Panc1 (cell line): ENCODE results near the gene AKAP12. TPM values are rescaled to one million over a fixed set of nuclear protein-coding genes. Genes with fewer than 3 reads are reported as not detected.
A peak's percentile ranks its signal among the peaks of the same experiment; 100 is the strongest.

Experiments
- ATAC-seq: fragments of 200-7000 bp; cut with Tn5 transposase; 2 replicates; pipeline ENCODE4 v1.9.1; 2020; ENCODE audit warnings: mild to moderate bottlenecking, moderate library complexity
- BruUV-seq: library from RNA; stranded (reverse); fragments of 400-500 nt; replicated peaks from 2 replicates; lab custom pipeline; 2021; lab: Mats Ljungman, UMichigan
- CTCF ChIA-PET: fragments of 300-600 bp; sonication (Branson Sonifier 250); formaldehyde crosslinking; loops from one replicate; lab custom pipeline; 2022; ENCODE audit warnings: antibody characterized with exemption; lab: Charles Lee
- POLR2A ChIA-PET: fragments of 300-600 bp; sonication (Branson Sonifier 250); formaldehyde crosslinking; loops from one replicate; lab custom pipeline; 2022; ENCODE audit warnings: antibody characterized with exemption; lab: Charles Lee
- DNase-seq: peaks from one replicate; pipeline ENCODE4 v3.0.0-alpha.2; 2010; ENCODE audit warnings: low read depth, low spot score
- H3K27ac ChIP-seq: 2 replicates; pipeline ENCODE4 v1.5.1; 2011; ENCODE audit warnings: mild to moderate bottlenecking, low read length, inconsistent platforms
- H3K27me3 ChIP-seq: fragments of 200-500 bp; sonication (Bioruptor generic); 2 replicates; pipeline ENCODE4 v1.6.0; 2014; ENCODE audit warnings: low read length, inconsistent platforms; ENCODE audit not compliant: control insufficient read depth, insufficient read depth
- H3K36me3 ChIP-seq: fragments of 200-500 bp; sonication (Bioruptor generic); 2 replicates; pipeline ENCODE4 v1.5.1; 2014; ENCODE audit warnings: inconsistent platforms, mild to moderate bottlenecking, low read length, moderate library complexity; ENCODE audit not compliant: control insufficient read depth, insufficient read depth
- H3K4me1 ChIP-seq: 2 replicates; pipeline ENCODE4 v1.5.1; 2011; ENCODE audit warnings: inconsistent platforms, mild to moderate bottlenecking, low read length, moderate library complexity; ENCODE audit not compliant: control insufficient read depth, insufficient read depth
- H3K4me3 ChIP-seq, 2 experiments: 2 replicates each; pipeline ENCODE4 v1.5.1; 2011 to 2012; ENCODE audit warnings: low read depth in 2 of 2, low read length in 2 of 2, mild to moderate bottlenecking in 2 of 2, inconsistent platforms in 1 of 2, moderate library complexity in 1 of 2
- H3K9me3 ChIP-seq: fragments of 200-500 bp; sonication (Bioruptor generic); 2 replicates; pipeline ENCODE4 v1.5.1; 2014; ENCODE audit warnings: low read depth, mild to moderate bottlenecking, inconsistent platforms, low read length, moderate library complexity; ENCODE audit not compliant: control insufficient read depth, insufficient read depth
- CTCF ChIP-seq: fragments of 450-650 bp; IDR thresholded peaks from 2 replicates; pipeline ENCODE4 v1.5.1; 2017; ENCODE audit warnings: mild to moderate bottlenecking
- POLR2AphosphoS5 ChIP-seq: IDR thresholded peaks from 2 replicates; pipeline ENCODE4 v1.6.1; 2012; ENCODE audit warnings: mild to moderate bottlenecking, low read depth, low read length, moderate library complexity
- REST ChIP-seq, 2 experiments: IDR thresholded peaks; 2 replicates each; pipeline ENCODE4 v1.6.1; 2011 to 2012; ENCODE audit warnings: low read depth in 2 of 2, control low read depth in 1 of 2, low read length in 1 of 2, mild to moderate bottlenecking in 1 of 2, moderate library complexity in 1 of 2; ENCODE audit not compliant: insufficient read depth in 1 of 2
- SIN3A ChIP-seq: IDR thresholded peaks from 2 replicates; pipeline ENCODE4 v1.6.1; 2012; ENCODE audit warnings: low read depth, mild to moderate bottlenecking, low read length, moderate library complexity, borderline replicate concordance; ENCODE audit not compliant: insufficient read depth
- TCF7L2 ChIP-seq: IDR thresholded peaks from 2 replicates; pipeline ENCODE4 v1.6.1; 2011; ENCODE audit warnings: mild to moderate bottlenecking, low read depth, low read length, inconsistent platforms
- in situ Hi-C: cut with HindIII; loops from 2 replicates; pipeline ENCODE4 v1.10.0; 2016; ENCODE audit warnings: low sequenced_read_pairs, low pct_unique_long_range_greater_than_20kb
- intact Hi-C: fragments of 100-400 bp; cut with micrococcal nuclease; formaldehyde crosslinking; loops from one replicate; pipeline ENCODE4 v1.10.0; 2022; ENCODE audit not compliant: unreplicated experiment
- total RNA-seq: library from RNA; stranded (reverse); gene quantifications from one replicate; pipeline ENCODE4 v1.2.1, GENCODE V29; 2021; ENCODE audit not compliant: unreplicated experiment

The AKAP12 gene
- total RNA-seq, 1 experiment from 2014 or later, result 267 TPM

GRCh38 chr6:151365233-151365632 is 125.5 kb downstream of the AKAP12 start:
- POLR2A ChIA-PET, result no interaction called here
- ATAC-seq, result no peak
- TF ChIP-seq CTCF (no peak), SIN3A (no peak), REST (IDR thresholded peaks at IDR 0.05; ENCODE audit: insufficient read depth in 1 of 2, low read depth in 2 of 2, low read length in 1 of 2) (no peak), POLR2AphosphoS5 (no peak), TCF7L2 (no peak)
- Histone ChIP-seq H3K27me3 (no peaks in the 10 kb centered on the region), H3K36me3 (no peaks in the 10 kb centered on the region; the same call in 1 of the 2 replicates), H3K4me3 (no peak overlapping the region), H3K9me3 (no peaks in the 10 kb centered on the region), H3K27ac (no peak overlapping the region), H3K4me1 (no peaks in the 10 kb centered on the region)
- in situ Hi-C loops, result no loop called here
- intact Hi-C loops, result no loop called here
- BruUV-seq, result no TSS peak
- no peak for DNase-seq
- CTCF ChIA-PET, result no interaction called here

- 0 out of 2 replicates have a peak, but pooled peaks cover 2% of the 10 kb centered on the region for H3K36me3 ChIP-seq
Observed at GRCh38 chr6:151370509-151371078, 130.8 kb downstream of the AKAP12 start.

More at GRCh38 chr6:151370509-151371078, 130.8 kb downstream of the AKAP12 start:
- TF ChIP-seq REST (IDR thresholded peaks at IDR 0.05; ENCODE audit: insufficient read depth in 1 of 2, low read depth in 2 of 2, low read length in 1 of 2), result no peak
- peak; percentile 62 for TF ChIP-seq CTCF
- Histone ChIP-seq H3K4me3 (no peak overlapping the region), H3K4me1 (peaks cover 10% of the 10 kb centered on the region), H3K27ac (no peak overlapping the region), H3K27me3 (no peaks in the 10 kb centered on the region), H3K9me3 (no peaks in the 10 kb centered on the region)
- no peak for DNase-seq
- POLR2A ChIA-PET, result no interaction called here
- intact Hi-C loops (no loop called here), in situ Hi-C loops (no loop called here)
- ATAC-seq, result 0 out of 2 replicates have a peak, but pooled peaks have one; percentile 54
- no TSS peak for BruUV-seq
- CTCF ChIA-PET, result interaction anchor here (0.6 kb wide), 1 partner anchor 479 kb away, joined by 3 read pairs; no protein-coding TSS in a partner anchor
